Measurements from ENCODE around the gene RAB7A.
"Not testable (repeated sequence)": the region's sequence is repeated elsewhere in the genome, so short reads cannot be mapped to it uniquely, and the experiment has no call there.

DNA sequence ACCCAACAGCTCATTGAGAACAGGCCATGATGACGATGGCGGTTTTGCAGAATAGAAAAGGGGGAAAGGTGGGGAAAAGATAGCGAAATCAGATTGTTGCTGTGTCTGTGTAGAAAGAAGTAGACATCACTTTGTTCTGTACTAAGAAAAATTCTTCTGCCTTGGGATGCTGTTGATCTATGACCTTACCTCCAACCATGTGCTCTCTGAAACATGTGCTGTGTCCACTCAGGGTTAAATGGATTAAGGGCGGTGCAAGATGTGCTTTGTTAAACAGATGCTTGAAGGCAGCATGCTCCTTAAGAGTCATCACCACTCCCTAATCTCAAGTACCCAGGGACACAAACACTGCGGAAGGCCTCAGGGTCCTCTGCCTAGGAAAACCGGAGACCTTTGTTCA lies 47.6 kb downstream of the RAB7A start:
- TF ChIP-seq, protein P1, sequence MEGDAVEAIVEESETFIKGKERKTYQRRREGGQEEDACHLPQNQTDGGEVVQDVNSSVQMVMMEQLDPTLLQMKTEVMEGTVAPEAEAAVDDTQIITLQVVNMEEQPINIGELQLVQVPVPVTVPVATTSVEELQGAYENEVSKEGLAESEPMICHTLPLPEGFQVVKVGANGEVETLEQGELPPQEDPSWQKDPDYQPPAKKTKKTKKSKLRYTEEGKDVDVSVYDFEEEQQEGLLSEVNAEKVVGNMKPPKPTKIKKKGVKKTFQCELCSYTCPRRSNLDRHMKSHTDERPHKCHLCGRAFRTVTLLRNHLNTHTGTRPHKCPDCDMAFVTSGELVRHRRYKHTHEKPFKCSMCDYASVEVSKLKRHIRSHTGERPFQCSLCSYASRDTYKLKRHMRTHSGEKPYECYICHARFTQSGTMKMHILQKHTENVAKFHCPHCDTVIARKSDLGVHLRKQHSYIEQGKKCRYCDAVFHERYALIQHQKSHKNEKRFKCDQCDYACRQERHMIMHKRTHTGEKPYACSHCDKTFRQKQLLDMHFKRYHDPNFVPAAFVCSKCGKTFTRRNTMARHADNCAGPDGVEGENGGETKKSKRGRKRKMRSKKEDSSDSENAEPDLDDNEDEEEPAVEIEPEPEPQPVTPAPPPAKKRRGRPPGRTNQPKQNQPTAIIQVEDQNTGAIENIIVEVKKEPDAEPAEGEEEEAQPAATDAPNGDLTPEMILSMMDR (optimal IDR thresholded peaks at IDR 0.05 in 1 of 3, IDR thresholded peaks at IDR 0.05 in 1 of 3, conservative IDR thresholded peaks at IDR 0.05 in 1 of 3; ENCODE audit: extremely low read depth in 1 of 3, insufficient read depth in 2 of 3, low read length in 3 of 3) = not testable (repeated sequence)
- not testable (repeated sequence) for TF ChIP-seq EZH2 (IDR thresholded peaks at IDR 0.05; ENCODE audit: low read length)
